ENCODE data around the gene MED14.
A peak's percentile ranks its signal among the peaks of the same experiment; 100 is the strongest.

The MED14 gene

GRCh38 chrX:40663078-40663740 is 72.1 kb downstream of the MED14 start:
- no peak for FAIRE-seq

GRCh38 chrX:40661489-40661888 is 73.9 kb downstream of the MED14 start:
- no peak for FAIRE-seq

- no peak for FAIRE-seq
Measured at GRCh38 chrX:40660381-40660780, 75.0 kb downstream of the MED14 start.

- FAIRE-seq = no peak
Measured at GRCh38 chrX:40653535-40653934, 81.8 kb downstream of the MED14 start.

GRCh38 chrX:40652664-40653063 is 82.7 kb downstream of the MED14 start:
- FAIRE-seq = no peak

- peak; percentile 78 for FAIRE-seq
Measured at GRCh38 chrX:40651620-40652223, 83.6 kb downstream of the MED14 start.

GRCh38 chrX:40647307-40648197 is 87.8 kb downstream of the MED14 start, which contains the start of gene CXorf38:
Gene CXorf38 (minus strand): TSS chrX:40647561. CDS start chrX:40647520, 41 bp downstream.
- no peak for FAIRE-seq

- FAIRE-seq = no peak
Measured at GRCh38 chrX:40646489-40647306, 88.6 kb downstream of the MED14 start.

GRCh38 chrX:40644821-40645358 is 90.5 kb downstream of the MED14 start:
- no peak for FAIRE-seq

- FAIRE-seq = peak; percentile 72
Measured at GRCh38 chrX:40644176-40644575, 91.2 kb downstream of the MED14 start.

- FAIRE-seq = no peak
Measured at GRCh38 chrX:40637687-40638086, 97.7 kb downstream of the MED14 start.

GRCh38 chrX:40632199-40632598 is 103.1 kb downstream of the MED14 start:
- FAIRE-seq = no peak

GRCh38 chrX:40628506-40628905 is 106.8 kb downstream of the MED14 start:
- no peak for FAIRE-seq

- no peak for FAIRE-seq
Measured at GRCh38 chrX:40625294-40625693, 110.0 kb downstream of the MED14 start.

- no peak for FAIRE-seq
Measured at GRCh38 chrX:40623665-40624064, 111.7 kb downstream of the MED14 start.

- FAIRE-seq = no peak
Measured at GRCh38 chrX:40623139-40623536, 112.2 kb downstream of the MED14 start, which contains the start of gene MPC1L. Gene MPC1L (plus strand): TSS chrX:40623428. CDS start chrX:40623566, 138 bp downstream.

GRCh38 chrX:40622479-40623138 is 112.7 kb downstream of the MED14 start:
- no peak for FAIRE-seq

GRCh38 chrX:40617566-40617965 is 117.8 kb downstream of the MED14 start:
- no peak for FAIRE-seq

- no peak for FAIRE-seq
Measured at GRCh38 chrX:40615976-40616375, 119.4 kb downstream of the MED14 start.

- FAIRE-seq = no peak
Measured at GRCh38 chrX:40612511-40612910, 122.8 kb downstream of the MED14 start.

GRCh38 chrX:40607381-40607780 is 128.0 kb downstream of the MED14 start:
- no peak for FAIRE-seq

GRCh38 chrX:40603446-40603845 is 131.9 kb downstream of the MED14 start:
- no peak for FAIRE-seq
